DOHH2 (cell line): ENCODE measurements around the gene LETM1.

Source experiments
- H3F3A ChIP-seq: fragments of 200-600 bp; sonication (generic), shearing (Covaris generic); 2 replicates; pipeline ENCODE4 v1.6.0; 2016; ENCODE audit warnings: antibody characterized with exemption, mild to moderate bottlenecking; ENCODE audit not compliant: control insufficient read depth, insufficient read depth
- H3K27ac ChIP-seq: fragments of 200-600 bp; sonication (generic); 2 replicates; pipeline ENCODE4 v1.5.1; 2014; ENCODE audit warnings: low read depth, mild to moderate bottlenecking, low read length, moderate library complexity
- H3K27me3 ChIP-seq: fragments of 200-600 bp; sonication (generic); 2 replicates; pipeline ENCODE4 v1.6.1; 2014; ENCODE audit warnings: mild to moderate bottlenecking, low read length, mixed read lengths; ENCODE audit not compliant: control insufficient read depth
- H3K36me3 ChIP-seq: fragments of 200-600 bp; sonication (generic); 2 replicates; pipeline ENCODE4 v1.6.1; 2014; ENCODE audit warnings: mild to moderate bottlenecking, low read length, moderate library complexity, mixed read lengths; ENCODE audit not compliant: control insufficient read depth
- H3K4me1 ChIP-seq: fragments of 200-600 bp; sonication (generic); 2 replicates; pipeline ENCODE4 v1.6.1; 2014; ENCODE audit warnings: mild to moderate bottlenecking, low read length, mixed read lengths; ENCODE audit not compliant: control insufficient read depth
- H3K4me2 ChIP-seq: fragments of 200-600 bp; sonication (generic); 2 replicates; pipeline ENCODE4 v1.6.0; 2014; ENCODE audit warnings: mild to moderate bottlenecking, low read length, moderate library complexity
- H3K4me3 ChIP-seq: fragments of 200-600 bp; sonication (generic); 2 replicates; pipeline ENCODE4 v1.5.1; 2014; ENCODE audit warnings: mild to moderate bottlenecking, low read length, mixed read lengths
- H3K79me2 ChIP-seq: fragments of 200-600 bp; sonication (generic); 2 replicates; pipeline ENCODE4 v1.6.1; 2014; ENCODE audit warnings: mild to moderate bottlenecking, low read length, mixed read lengths; ENCODE audit not compliant: control insufficient read depth
- H3K9me2 ChIP-seq: fragments of 200-600 bp; sonication (generic); replicated peaks from 2 replicates; pipeline ENCODE4 v1.6.1; 2014; ENCODE audit warnings: mild to moderate bottlenecking, low read length, mixed read lengths; ENCODE audit not compliant: control insufficient read depth
- H3K9me3 ChIP-seq: fragments of 200-600 bp; sonication (generic); 2 replicates; pipeline ENCODE4 v1.6.1; 2014; ENCODE audit warnings: antibody characterized with exemption, low read length, mixed read lengths; ENCODE audit not compliant: control insufficient read depth, insufficient read depth
- H4K20me1 ChIP-seq: fragments of 200-600 bp; sonication (generic); 2 replicates; pipeline ENCODE4 v1.6.0; 2014; ENCODE audit warnings: low read depth, mild to moderate bottlenecking, antibody characterized with exemption, low read length, moderate library complexity; ENCODE audit not compliant: control insufficient read depth, insufficient read depth
- EZH2phosphoT487 ChIP-seq: fragments of 200-600 bp; sonication (generic); IDR thresholded peaks from 2 replicates; pipeline ENCODE4 v1.6.1; 2017; ENCODE audit warnings: borderline replicate concordance, mild to moderate bottlenecking, antibody characterized with exemption, low read length, moderate library complexity, mixed read lengths
- TF ChIP-seq, protein P1 (sequence below): fragments of 200-600 bp; sonication (generic); IDR thresholded peaks from one replicate; pipeline ENCODE4 v1.5.1; 2014; ENCODE audit warnings: antibody characterized with exemption, mild to moderate bottlenecking, low read depth, low read length; ENCODE audit not compliant: poor library complexity, severe bottlenecking

LETM1 gene

DNA sequence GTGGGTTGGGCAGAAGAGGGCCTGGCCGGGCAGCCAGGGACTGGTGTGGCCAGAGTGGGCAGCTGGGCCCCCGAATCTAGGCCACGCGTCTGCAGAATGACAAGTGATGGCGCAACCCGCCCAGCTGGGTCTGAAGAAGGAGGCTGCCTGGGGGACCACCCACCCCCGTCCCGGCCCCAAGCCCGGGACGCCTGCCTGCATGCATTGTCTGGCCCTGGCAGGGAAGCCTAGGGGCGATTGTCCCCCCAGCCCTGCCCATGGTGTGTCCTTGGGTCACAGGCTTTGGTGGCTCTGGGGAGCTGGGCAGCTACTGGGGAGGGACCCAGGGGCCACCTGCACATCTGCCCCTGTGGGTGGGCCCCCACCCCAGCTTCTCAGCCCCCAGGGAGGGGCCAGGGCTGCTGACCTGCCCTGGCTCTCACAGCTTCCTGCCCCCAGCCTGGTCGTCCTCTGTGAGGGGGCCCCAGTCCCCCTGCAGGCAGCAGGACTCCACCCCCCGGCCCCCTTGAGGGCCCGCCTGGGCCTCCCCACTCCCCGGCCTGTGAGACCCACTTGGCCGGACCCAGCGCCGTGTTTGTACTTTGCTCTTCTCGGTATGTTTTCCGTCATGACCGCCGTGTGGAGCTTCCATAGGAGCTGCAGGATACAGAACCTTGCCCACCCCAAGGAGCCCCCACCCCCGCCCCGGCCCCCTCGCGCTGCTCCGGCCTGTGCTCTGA, 57.9 kb downstream of the LETM1 start:
- H3K27ac ChIP-seq = no peak overlapping the region

DNA sequence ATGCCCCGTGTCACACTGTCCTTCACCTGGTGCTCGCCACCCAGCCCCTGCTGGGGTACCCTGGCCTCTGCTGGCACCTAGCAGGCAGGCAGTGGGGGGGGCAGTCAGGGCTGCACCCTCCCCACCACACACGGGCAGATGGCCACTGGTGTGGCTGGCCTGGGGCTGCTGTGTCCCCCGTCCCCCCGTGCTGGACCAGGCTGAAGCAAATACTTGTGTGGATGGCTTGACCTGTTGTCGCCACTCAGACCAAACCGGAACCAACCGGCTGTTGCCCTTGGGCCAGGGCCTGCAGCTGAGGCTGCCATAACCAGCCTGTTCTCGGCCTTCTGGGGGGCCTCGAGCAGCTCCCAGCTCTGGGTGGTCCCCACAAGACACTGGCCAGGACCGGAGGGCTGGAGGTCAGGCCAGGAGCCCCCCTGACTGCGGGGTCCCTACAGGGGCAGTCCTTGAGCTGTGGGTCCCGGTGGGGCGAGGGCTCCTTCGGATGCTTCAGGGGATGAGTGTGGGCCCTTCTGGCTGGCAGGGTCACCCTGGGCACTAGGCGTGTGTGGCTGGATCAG, 58.6 kb downstream of the LETM1 start:
- H3K4me3 ChIP-seq = no peak overlapping the region

More for the DNA sequence above, 57.9 kb downstream of the LETM1 start:
- Histone ChIP-seq H3K4me1 (no peaks in the 10 kb centered on the region), H4K20me1 (no peaks in the 10 kb centered on the region), H3K36me3 (no peaks in the 10 kb centered on the region), H3F3A (no peaks in the 10 kb centered on the region), H3K4me2 (no peak overlapping the region), H3K9me3 (no peaks in the 10 kb centered on the region), H3K9me2 (no peaks in the 10 kb centered on the region), H3K27me3 (peaks cover 26% of the 10 kb centered on the region), H3K4me3 (no peak overlapping the region), H3K79me2 (no peaks in the 10 kb centered on the region)
- TF ChIP-seq, protein P1, sequence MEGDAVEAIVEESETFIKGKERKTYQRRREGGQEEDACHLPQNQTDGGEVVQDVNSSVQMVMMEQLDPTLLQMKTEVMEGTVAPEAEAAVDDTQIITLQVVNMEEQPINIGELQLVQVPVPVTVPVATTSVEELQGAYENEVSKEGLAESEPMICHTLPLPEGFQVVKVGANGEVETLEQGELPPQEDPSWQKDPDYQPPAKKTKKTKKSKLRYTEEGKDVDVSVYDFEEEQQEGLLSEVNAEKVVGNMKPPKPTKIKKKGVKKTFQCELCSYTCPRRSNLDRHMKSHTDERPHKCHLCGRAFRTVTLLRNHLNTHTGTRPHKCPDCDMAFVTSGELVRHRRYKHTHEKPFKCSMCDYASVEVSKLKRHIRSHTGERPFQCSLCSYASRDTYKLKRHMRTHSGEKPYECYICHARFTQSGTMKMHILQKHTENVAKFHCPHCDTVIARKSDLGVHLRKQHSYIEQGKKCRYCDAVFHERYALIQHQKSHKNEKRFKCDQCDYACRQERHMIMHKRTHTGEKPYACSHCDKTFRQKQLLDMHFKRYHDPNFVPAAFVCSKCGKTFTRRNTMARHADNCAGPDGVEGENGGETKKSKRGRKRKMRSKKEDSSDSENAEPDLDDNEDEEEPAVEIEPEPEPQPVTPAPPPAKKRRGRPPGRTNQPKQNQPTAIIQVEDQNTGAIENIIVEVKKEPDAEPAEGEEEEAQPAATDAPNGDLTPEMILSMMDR = no peak
- TF ChIP-seq EZH2phosphoT487 = no peak

DNA sequence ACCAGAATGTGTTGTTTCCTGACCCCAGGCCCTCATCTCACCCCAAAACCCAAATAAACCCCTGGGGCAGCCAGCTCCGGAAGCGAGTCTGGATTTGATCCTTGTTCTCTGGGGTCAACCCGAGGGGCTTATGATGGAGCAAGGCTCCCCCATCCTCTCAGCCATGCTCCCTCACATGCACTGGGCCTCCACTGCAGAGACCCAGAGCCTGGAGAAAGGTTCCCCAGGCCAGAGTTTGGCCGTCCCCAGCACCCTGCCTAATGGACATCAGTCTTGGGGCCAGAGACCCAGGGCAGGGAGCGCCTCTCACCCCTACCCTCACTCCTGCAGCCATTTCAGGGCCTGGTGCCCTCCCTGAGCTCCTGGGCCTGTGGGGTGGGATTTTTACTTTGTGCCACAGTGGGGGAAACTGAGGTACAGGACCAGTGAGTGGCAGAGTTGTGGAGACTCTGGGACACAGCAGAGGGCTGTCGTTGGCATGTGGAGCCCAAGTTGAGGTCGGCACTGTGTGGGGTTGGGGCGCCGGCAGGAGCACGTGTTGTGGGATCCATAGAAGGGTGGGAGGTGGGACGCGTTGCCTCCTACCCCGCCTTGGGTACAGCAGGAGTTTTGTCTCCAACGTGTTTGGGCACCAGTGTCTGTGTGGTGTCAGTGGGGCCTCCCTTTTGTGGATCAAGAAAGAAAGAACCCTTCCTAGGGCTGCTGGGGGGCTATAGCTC, 59.3 kb downstream of the LETM1 start:
- Histone ChIP-seq H3F3A (no peaks in the 10 kb centered on the region), H3K9me3 (no peaks in the 10 kb centered on the region), H3K36me3 (no peaks in the 10 kb centered on the region), H3K4me3 (no peak overlapping the region), H4K20me1 (no peaks in the 10 kb centered on the region), H3K9me2 (no peaks in the 10 kb centered on the region), H3K4me2 (no peak overlapping the region), H3K4me1 (no peaks in the 10 kb centered on the region), H3K27ac (no peak overlapping the region), H3K27me3 (peaks cover 33% of the 10 kb centered on the region), H3K79me2 (no peaks in the 10 kb centered on the region)
- TF ChIP-seq EZH2phosphoT487 = no peak
- TF ChIP-seq, protein P1 = no peak

More for the DNA sequence above, 58.6 kb downstream of the LETM1 start:
- Histone ChIP-seq H3K9me2 (no peaks in the 10 kb centered on the region), H3K4me1 (no peaks in the 10 kb centered on the region), H3K27me3 (peaks cover 31% of the 10 kb centered on the region), H3K27ac (no peak overlapping the region), H3K4me2 (no peak overlapping the region), H3K79me2 (no peaks in the 10 kb centered on the region), H3K9me3 (no peaks in the 10 kb centered on the region), H3K36me3 (no peaks in the 10 kb centered on the region), H3F3A (no peaks in the 10 kb centered on the region), H4K20me1 (no peaks in the 10 kb centered on the region)
- TF ChIP-seq, protein P1 = no peak
- no peak for TF ChIP-seq EZH2phosphoT487
